HPDE6-E6E7 (cell line): ENCODE measurements around the gene PKIG.

Experiments used
- DNase-seq: peaks from one replicate; pipeline ENCODE4 v3.0.0; 2011; ENCODE audit warnings: missing footprints; ENCODE audit errors: extremely low spot score

The PKIG gene

GRCh38 chr20:44662261-44662660 is 79.9 kb downstream of the PKIG start:
- no peak for DNase-seq

- no peak for DNase-seq
These were observed 81.8 kb downstream of the PKIG start for GRCh38 chr20:44664131-44664530.

GRCh38 chr20:44666066-44666465 is 83.7 kb downstream of the PKIG start:
- no peak for DNase-seq
